GM18499 (cell line): ENCODE data around the gene IL13.
A peak's percentile ranks its signal among the peaks of the same experiment; 100 is the strongest.

Experiments used
- ATAC-seq: cut with Tn5 transposase; IDR thresholded peaks from one replicate; pipeline ENCODE4 v1.9.1; 2021; ENCODE audit warnings: moderate number of reproducible peaks; ENCODE audit not compliant: insufficient read depth, unreplicated experiment

The IL13 gene

DNA sequence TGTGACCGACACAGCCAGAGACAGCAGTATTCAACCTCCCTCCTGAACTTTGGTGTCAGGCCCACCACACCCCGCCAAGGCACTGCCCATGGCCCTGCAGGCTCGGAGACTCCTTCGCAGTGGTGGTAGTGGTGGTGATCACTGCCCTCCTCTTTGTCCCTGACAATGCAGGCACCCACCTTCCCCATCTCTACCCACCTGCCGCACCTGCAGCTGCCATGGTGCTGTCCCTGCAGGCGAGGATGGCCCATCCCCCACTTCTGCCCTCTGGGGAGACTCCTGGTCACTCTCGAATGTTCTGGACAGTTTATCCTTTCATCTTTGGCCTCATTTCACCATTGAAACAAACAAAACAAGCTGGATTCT lies 11.5 kb downstream of the IL13 start:
- no peak for ATAC-seq

DNA sequence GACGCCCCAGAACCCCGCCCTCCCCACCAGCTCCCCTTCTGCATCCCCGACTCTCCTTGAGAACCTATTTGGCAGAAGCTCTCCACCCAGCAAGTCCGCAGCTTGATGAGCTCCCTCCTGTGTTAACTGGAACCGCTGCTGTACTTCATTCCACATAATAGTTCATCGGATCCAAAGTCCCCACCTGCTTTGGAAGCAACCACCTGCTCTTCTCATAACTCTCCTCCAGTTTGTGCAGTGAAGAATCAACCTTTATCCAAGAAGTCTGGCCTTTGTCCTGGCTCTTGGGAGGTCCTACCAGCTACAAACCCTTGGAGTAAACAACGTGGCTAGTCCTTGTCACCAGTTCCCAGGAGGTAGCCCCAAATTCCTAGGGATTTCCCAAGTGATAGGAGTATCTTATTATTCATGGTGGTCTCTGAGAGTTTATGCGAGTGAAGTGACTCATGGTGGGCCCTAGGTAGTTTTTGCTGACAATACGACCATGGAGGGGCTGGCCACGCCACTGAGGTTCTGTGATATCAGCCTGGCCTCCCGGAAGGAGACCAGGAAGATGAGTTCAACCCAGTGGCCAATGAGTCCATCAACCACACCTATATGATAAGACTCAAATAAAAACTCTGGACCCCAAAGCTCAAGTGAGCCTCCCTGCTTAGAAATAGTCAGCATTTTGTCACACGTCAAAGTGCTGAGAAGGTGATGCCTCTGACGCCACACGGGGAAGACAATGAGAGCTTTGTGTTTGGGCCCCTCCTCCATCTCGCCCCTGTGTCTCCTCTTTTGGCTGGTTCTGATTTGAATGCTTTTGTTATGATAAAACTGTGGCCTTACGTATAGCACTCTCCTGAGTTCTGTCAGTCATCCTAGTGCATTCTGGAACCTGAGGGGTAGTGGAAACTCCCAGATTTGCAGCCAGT lies 12.3 kb downstream of the IL13 start:
- no peak for ATAC-seq

DNA sequence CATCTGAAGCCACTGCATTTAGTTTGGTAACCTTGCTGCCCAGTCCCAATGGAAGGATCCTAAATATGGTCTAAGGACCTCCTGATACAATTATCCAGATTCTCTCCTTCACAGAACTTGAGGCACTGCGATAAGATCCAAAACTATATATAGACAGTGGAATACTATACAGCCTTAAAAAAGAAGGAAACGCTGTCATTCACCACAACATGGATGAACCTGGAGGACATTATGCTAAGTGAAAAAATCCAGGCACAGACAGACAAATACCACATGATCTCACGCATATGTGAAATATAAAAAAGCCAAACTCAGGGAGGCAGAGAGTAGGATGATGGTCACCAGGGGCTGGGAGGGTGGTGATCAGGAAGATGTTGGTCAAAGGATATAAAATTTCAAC lies 13.0 kb downstream of the IL13 start:
- no peak for ATAC-seq

DNA sequence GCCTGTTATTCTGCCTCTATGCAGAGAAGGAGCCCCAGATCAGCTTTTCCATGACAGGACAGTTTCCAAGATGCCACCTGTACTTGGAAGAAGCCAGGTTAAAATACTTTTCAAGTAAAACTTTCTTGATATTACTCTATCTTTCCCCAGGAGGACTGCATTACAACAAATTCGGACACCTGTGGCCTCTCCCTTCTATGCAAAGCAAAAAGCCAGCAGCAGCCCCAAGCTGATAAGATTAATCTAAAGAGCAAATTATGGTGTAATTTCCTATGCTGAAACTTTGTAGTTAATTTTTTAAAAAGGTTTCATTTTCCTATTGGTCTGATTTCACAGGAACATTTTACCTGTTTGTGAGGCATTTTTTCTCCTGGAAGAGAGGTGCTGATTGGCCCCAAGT lies 15.5 kb downstream of the IL13 start:
- no peak for ATAC-seq

DNA sequence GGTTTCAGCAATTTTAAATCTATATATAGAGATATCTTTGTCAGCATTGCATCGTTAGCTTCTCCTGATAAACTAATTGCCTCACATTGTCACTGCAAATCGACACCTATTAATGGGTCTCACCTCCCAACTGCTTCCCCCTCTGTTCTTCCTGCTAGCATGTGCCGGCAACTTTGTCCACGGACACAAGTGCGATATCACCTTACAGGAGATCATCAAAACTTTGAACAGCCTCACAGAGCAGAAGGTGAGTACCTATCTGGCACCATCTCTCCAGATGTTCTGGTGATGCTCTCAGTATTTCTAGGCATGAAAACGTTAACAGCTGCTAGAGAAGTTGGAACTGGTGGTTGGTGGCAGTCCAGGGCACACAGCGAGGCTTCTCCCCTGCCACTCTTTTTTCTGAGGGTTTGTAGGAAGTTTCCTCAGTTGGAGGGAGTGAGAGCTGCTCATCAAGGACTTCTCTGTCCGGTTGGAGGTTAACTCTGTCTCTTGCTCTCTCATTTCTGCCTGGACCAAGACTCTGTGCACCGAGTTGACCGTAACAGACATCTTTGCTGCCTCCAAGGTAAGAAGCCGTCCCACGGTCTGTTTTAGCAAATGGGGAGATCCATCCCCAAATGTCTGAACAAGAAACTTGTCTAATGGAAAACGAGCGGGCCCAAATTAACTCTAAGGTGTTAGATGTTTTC lies 16.1 kb downstream of the IL13 start, which contains the start of gene IL4:
TSS of gene IL4 (plus strand) at position 51 of the 692 bp plus-strand sequence. CDS start at position 113, 62 bp downstream.
- no peak for ATAC-seq

DNA sequence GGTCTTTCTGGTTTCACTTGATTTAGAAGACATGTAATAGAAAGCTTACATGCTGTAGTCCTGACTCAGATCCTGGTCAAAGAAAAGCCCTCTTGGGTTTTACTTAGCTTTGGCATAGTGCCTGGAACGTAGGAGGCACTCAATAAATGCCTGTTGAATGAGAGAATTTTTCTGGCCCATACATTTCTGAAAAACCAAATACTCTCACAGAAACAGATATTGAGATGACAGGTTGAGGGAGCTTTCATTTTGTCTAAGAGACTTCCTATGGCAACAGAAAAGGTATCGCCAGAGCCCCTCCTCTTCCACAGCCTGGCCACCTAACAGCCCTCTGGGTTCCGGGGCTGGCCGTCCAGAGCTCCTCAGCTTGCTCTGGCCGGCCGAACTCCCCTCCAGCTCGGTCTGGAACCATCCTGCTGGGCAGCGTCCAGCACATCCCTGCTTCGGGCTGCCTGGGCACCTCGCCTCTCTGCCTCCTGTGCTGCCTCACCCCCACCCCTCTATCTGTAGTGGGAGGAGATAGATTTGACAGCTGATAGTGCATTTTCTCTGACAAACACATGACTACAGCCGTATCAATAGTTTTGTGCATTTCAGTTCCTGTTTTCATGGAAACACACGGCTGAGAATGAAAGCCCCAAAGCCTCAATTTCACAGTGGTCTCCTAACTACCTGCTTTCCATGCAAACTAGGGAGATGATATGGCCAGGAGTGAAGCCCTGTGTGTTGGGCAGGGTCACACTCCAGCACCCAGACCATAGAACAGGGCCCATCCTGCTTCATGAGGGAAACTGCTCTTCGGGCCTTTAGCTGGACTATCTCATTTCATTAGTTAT lies 16.9 kb downstream of the IL13 start:
- peak; percentile 64 for ATAC-seq

DNA sequence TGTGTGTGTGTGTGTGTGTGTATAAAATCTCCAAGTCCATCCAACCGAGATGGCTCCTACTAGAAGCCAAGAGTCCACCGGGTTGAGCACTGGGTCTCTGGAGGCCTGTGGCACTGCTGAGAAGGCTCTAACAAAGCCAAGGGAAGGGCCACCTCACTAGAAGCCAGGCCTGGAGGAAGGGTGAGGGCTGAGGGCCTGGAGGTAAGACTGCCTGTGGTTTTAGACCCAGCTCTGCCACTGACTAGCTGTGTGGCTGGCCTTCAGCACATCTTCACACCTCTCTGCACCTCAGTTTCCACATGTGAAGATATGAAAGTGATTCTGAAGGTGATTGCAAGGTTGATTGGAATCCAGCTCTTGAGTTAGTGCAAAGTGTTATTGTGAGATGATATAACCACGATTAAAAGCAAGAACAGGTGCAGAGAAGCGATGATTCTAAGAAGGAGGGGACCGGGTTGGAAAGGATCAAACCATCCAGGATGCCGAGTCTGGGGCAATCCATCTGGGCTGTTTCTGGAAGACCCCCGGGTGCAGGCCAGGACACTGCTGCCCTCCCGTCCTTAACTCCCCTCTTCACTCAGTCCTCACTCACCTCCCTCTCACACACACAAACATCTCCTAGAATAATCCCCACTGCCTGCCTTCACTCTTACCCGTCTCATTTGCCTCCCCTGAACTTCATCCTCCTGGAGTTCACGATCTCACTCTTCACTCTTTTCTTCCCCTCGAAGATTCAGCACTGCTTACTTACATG lies 18.1 kb downstream of the IL13 start:
- ATAC-seq = no peak

DNA sequence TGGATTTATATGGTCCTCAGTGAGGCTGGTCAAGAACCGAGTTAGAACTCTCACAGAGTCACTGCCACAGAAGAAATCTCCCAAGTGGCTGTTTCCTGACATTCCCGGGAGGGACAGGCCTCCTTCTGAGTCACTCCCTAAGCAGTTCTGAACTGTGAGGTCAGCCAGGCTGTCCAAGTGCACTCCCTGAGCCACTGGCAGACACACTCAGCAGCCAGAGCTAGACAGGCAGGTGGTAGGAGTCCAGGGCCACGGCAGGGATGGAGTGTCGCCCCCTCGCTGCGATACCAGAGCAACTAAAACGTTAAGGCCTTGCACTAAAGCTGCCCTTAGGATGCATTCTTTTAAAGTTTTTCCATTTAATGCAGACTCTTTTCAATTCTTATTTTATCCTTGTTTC lies 19.2 kb downstream of the IL13 start:
- ATAC-seq = no peak

DNA sequence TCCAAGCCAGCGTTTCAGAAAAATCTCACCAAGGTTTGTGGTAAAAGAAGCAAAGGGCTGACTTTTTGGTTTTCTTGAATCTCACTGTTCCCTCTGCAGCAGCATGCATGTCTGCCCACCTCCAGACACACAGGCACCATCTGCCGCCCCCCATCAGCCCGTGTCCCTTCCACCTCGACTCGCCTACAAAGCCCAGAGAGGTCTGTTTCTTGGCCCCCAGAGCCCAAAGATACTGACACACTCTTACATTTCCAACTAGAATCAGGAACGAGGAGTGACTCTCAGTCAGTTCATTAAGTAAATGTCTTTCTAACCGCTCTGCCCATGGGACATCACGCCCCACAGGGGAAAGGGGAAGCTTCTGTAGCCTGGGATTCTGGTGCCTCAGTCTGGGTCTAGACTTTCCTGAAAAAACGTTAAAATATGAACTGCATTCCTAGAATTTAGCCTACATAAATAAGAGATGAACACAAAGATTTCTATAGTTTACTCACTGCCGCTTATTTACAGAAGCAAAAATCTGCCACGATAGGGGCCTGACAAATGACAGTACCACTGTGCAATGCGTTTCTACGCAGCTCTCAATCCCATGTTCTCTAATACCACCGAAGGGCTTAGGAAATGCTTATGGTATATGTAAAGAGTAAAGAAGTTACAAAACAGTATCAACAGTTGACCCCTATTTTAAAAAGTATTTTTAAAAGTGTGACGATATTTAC lies 19.9 kb downstream of the IL13 start:
- ATAC-seq = no peak

DNA sequence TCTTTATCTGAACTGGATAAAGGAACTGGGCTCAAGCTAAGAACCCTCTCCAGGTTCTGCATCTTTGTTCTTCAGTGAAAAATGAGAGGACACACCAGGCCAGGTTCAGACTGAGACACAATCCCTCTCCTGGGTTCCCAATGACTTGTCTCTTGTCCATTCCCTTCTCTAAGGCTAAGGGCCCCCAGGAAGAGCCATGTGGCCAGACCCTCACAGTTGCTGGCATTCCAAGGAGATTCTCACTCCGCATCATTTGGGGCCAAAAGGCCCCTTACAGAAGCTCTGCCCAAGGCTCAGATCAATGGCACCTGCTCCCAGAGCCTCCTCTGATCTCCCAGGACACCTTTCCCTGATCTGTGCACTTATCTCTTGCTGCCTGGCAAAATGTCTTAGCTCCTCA lies 20.8 kb downstream of the IL13 start:
- no peak for ATAC-seq

DNA sequence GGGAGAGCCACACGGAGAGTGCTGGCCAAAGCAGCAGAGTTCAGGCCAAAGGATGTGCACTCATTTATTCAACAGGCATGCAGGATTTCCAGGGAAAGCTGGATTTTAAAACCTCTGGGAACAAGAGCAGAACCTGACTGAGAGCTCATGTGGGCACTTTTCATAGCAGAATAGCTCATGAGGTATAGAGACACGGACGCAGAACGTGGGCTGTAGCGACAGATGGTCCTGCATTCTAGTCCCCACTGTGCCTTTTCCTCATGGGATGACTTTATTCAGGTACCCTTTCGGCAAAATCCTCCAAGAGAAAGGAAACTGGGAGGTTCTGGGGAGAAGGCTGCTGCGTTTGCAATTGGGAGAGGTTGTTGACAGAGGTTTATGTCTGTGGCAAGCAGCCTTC lies 21.2 kb downstream of the IL13 start:
- ATAC-seq = no peak

DNA sequence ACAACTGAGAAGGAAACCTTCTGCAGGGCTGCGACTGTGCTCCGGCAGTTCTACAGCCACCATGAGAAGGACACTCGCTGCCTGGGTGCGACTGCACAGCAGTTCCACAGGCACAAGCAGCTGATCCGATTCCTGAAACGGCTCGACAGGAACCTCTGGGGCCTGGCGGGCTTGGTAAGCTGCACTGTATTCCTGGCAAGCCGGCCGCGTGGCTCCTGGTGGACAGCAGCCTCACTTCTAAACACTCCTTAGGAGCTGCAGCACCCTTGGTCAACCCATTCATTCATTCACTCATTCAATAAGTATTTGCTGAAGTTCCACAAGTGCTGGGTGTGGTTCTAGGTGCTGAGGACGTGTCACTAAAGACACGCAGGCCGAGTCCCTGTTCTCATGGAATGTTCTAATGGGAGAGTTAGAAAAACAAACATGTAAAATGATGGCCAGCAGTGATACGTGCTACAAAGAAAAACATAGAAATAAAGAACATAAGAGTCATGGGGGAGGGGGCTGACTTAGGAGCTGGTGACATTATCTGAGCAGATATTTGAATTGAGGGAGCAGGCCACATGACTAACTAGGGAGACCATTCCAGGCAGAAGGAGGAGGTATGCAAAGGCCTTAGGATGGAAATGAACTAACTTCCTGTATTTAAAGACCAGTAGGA lies 21.9 kb downstream of the IL13 start:
- no peak for ATAC-seq

DNA sequence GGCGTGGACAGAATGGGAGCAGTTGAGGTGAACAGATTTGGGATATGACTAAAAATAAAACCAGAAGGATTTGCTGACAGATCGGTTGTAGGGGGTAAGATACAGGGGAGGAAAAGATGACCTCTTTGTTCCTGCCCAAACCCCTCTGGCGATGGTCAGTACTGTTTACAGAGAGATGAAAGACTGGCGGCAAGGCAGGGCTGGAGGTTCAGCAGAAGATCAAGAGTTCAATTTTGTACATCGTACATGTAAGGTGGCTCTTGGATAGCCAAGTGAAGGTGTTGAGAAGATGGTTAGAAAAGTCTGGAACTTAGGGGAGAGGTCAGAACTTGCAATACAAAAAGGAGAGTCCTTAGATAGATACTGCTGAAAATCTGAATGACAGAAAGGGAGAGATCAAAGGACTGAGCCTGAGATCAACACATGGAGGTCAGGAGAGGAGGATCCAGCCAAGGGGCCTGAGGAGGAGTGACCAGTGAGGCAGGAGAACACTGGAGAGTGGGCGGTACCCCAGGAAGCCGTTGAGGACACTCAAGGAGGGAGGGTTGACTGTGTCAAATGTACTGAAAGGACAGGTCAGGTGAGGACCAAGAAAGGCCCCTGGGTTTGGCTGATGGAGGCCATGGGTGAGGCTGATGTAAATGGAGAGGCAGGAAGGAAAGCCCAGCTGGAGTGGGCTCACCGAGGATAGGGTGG lies 23.0 kb downstream of the IL13 start:
- ATAC-seq = no peak

DNA sequence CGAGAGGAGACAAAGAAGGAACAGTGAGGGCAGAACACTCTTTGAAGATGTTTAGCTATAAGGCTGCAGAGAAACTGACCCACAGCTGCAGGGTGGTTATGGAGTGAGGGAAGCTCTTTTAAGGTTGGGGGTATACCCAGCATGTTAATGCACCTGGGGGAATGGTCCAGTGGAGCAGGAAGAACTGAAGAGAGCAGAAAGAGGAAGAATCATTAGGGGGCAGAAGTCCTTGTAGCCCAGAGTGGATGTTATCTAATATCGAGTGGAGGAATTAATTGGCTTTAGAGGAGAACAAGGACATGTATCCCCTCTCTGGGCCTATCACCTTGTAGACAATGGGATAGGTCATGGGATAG lies 23.5 kb downstream of the IL13 start:
- no peak for ATAC-seq

DNA sequence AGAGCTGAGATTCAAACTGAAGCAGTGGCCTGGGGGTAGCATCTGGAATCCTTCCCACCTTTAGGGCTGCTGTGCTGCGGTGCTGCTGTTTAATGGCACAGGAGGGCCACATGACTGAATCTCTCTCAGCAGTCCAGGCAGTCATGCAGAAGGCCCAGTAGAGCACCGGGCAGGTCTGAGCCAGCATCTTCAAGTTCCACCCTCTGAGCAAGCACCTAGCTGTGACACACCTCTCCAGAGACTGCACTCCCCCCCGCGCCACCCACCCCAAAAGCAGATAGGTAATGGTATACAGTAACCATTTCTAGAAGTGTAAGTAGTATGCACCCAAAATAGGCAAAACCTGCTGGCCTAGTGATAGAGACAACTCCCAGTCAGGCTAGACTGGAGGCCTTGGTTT lies 24.0 kb downstream of the IL13 start:
- no peak for ATAC-seq

DNA sequence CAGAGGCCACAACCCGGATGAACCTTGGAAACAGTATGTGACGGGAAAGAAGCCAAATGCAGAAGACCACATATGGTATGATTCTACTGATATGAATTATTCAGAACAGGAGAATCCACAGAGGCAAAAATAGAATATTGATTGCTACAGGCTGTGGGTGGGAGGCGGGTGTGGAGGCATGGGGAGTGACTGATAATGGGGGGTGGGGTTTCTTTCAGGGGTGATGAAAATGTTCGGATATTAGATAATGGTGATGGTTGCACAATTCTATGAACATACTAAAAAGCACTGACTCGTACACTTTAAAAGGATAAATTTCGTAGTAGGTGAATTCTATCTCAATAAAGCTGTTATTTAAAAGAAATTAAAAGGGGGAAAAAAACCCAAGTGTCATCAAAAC lies 26.5 kb downstream of the IL13 start:
- ATAC-seq = no peak

DNA sequence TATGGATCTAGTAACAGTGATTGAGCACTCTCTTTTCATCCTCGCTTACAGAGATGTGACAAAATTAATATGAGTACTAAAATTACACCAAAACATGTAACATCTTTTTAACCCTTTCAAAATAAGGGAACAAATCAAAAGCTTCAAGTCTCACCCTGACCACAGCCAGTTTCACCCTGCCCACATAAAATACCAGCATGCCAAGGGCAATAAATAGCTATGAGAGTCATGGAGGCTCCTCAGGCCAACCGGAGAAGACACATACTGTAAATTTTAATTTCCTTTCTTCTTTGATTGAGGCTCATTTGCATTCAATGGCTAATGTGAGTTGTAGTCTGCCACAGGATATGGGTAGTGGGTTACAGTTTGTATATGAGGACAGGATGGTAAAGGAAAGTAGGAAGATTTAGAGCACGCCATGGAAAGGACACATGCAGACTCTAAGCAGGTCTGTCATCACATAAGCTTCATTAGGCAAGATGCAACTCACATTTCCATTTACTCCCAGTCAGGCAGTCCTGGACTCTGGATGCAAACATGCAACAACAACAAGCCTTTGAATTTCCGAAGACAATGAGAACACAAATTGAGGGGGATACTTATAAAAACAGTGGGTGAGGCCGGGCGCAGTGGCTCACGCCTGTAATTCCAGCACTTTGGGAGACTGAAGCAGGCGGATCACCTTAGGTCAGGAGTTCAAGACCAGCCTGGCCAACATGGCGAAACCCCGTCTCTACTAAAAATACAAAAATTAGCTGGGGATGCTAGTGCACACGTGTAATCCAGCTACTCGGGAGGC lies 27.1 kb downstream of the IL13 start:
- ATAC-seq = no peak

DNA sequence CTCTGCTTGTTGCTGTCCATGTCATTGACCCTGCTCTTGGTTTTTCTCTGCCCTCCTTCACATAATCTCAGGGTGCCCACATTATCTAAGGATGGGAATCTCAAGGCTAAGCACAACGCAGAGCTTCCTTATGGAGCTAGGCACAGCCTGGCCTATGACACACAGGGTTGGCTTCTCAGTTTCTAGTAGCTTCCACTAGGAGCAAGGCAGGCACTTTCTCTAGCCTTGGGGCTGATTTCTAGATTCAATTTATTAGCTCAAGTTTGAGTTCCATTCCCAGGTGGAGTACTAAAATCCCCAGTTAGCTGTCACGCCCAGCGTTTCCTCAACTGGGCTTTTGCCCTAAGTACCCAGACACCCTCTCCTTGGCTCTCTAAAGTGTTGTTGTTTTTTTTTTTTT lies 28.2 kb downstream of the IL13 start:
- no peak for ATAC-seq
